ENCODE data around the gene FILIP1.

FILIP1 gene

GRCh38 chr6:75492386-75493153 is 1.0 kb downstream of the FILIP1 start:
- DNase-seq (ENCODE audit: low read depth), result no peak

- no peak for DNase-seq (ENCODE audit: low read depth)
These were observed 2.3 kb downstream of the FILIP1 start for GRCh38 chr6:75491291-75491690.

GRCh38 chr6:75490706-75491105 is 2.9 kb downstream of the FILIP1 start:
- no peak for DNase-seq (ENCODE audit: low read depth)

GRCh38 chr6:75489025-75489424 is 4.6 kb downstream of the FILIP1 start:
- peak; percentile 19 for DNase-seq (ENCODE audit: low read depth)

- DNase-seq (ENCODE audit: low read depth), result peak; percentile 20
These were observed 5.6 kb downstream of the FILIP1 start for GRCh38 chr6:75488033-75488432.

- DNase-seq (ENCODE audit: low read depth), result no peak
These were observed 6.6 kb downstream of the FILIP1 start for GRCh38 chr6:75486850-75487518.

- no peak for DNase-seq (ENCODE audit: low read depth)
These were observed 9.1 kb downstream of the FILIP1 start for GRCh38 chr6:75484535-75484934.

GRCh38 chr6:75483136-75483952 is 10.3 kb downstream of the FILIP1 start:
- no peak for DNase-seq (ENCODE audit: low read depth)

GRCh38 chr6:75481936-75482593 is 11.5 kb downstream of the FILIP1 start:
- DNase-seq (ENCODE audit: low read depth), result peak; percentile 45

GRCh38 chr6:75481394-75481793 is 12.2 kb downstream of the FILIP1 start:
- DNase-seq (ENCODE audit: low read depth), result peak; percentile 24

- peak; percentile 62 for DNase-seq (ENCODE audit: low read depth)
These were observed 13.2 kb downstream of the FILIP1 start for GRCh38 chr6:75480425-75480824.

GRCh38 chr6:75479712-75480111 is 13.9 kb downstream of the FILIP1 start:
- no peak for DNase-seq (ENCODE audit: low read depth)

GRCh38 chr6:75478929-75479328 is 14.7 kb downstream of the FILIP1 start:
- no peak for DNase-seq (ENCODE audit: low read depth)

GRCh38 chr6:75472885-75473284 is 20.7 kb downstream of the FILIP1 start:
- DNase-seq (ENCODE audit: low read depth), result no peak

- DNase-seq (ENCODE audit: low read depth), result no peak
These were observed 25.6 kb downstream of the FILIP1 start for GRCh38 chr6:75467966-75468365.

GRCh38 chr6:75467284-75467683 is 26.3 kb downstream of the FILIP1 start:
- no peak for DNase-seq (ENCODE audit: low read depth)

- DNase-seq (ENCODE audit: low read depth), result no peak
These were observed 27.0 kb downstream of the FILIP1 start for GRCh38 chr6:75466636-75467035.

GRCh38 chr6:75463908-75464307 is 29.7 kb downstream of the FILIP1 start:
- DNase-seq (ENCODE audit: low read depth), result no peak

- DNase-seq (ENCODE audit: low read depth), result no peak
These were observed 30.5 kb downstream of the FILIP1 start for GRCh38 chr6:75463061-75463460.

GRCh38 chr6:75460681-75461080 is 32.9 kb downstream of the FILIP1 start:
- DNase-seq (ENCODE audit: low read depth), result peak; percentile 73

- peak; percentile 73 for DNase-seq (ENCODE audit: low read depth)
These were observed 34.7 kb downstream of the FILIP1 start for GRCh38 chr6:75458895-75459294.

GRCh38 chr6:75450903-75451302 is 42.7 kb downstream of the FILIP1 start:
- DNase-seq (ENCODE audit: low read depth), result no peak

Measured in EH (cell line).